ENCODE data around the gene IQSEC3.

GRCh38 chr12:193261-193660 lies 126.7 kb downstream of the IQSEC3 start:
- TF ChIP-seq, protein P1, sequence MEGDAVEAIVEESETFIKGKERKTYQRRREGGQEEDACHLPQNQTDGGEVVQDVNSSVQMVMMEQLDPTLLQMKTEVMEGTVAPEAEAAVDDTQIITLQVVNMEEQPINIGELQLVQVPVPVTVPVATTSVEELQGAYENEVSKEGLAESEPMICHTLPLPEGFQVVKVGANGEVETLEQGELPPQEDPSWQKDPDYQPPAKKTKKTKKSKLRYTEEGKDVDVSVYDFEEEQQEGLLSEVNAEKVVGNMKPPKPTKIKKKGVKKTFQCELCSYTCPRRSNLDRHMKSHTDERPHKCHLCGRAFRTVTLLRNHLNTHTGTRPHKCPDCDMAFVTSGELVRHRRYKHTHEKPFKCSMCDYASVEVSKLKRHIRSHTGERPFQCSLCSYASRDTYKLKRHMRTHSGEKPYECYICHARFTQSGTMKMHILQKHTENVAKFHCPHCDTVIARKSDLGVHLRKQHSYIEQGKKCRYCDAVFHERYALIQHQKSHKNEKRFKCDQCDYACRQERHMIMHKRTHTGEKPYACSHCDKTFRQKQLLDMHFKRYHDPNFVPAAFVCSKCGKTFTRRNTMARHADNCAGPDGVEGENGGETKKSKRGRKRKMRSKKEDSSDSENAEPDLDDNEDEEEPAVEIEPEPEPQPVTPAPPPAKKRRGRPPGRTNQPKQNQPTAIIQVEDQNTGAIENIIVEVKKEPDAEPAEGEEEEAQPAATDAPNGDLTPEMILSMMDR (IDR thresholded peaks at IDR 0.05): no peak
- TF ChIP-seq POLR2A (IDR thresholded peaks at IDR 0.05): no peak

Measured in heart left ventricle (tissue), 13 donors.